Testis (tissue), 2 donors: ENCODE measurements around the gene IL16.

ENCODE experiments used
- POLR2A ChIP-seq: fragments of 450-650 bp; IDR thresholded peaks from one replicate; pipeline ENCODE4 v1.6.1; 2017; ENCODE audit warnings: antibody characterized with exemption, mild to moderate bottlenecking, moderate library complexity
- TF ChIP-seq, protein P1 (sequence below), 3 experiments: fragments of 450-650 bp in 2 of 3; fragments of 200-600 bp in 1 of 3; sonication (generic) in 1 of 3; IDR thresholded peaks; one replicate each; pipeline ENCODE4 v1.5.1; 2016 to 2019; ENCODE audit warnings: antibody characterized with exemption in 3 of 3, mild to moderate bottlenecking in 2 of 3, moderate library complexity in 1 of 3

DNA sequence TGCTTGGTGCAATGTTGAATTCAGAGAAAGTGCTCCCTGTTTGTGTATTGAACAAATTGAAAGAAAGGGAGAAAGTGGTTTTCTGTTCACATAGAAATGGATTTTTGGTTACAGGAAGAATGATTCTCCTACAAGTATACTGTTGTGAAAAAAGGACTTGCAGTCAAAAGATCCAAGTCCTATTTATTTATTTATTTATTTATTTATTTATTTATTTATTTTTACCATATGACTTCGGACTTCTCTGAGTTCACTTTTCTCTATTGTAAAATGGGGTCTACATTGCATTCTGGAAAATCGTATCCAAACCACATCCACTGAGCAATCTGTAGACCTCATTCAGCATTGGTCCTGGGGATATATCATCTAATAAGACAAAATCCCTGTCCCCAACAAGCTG is 81.2 kb downstream of the IL16 start:
- TF ChIP-seq, protein P1, sequence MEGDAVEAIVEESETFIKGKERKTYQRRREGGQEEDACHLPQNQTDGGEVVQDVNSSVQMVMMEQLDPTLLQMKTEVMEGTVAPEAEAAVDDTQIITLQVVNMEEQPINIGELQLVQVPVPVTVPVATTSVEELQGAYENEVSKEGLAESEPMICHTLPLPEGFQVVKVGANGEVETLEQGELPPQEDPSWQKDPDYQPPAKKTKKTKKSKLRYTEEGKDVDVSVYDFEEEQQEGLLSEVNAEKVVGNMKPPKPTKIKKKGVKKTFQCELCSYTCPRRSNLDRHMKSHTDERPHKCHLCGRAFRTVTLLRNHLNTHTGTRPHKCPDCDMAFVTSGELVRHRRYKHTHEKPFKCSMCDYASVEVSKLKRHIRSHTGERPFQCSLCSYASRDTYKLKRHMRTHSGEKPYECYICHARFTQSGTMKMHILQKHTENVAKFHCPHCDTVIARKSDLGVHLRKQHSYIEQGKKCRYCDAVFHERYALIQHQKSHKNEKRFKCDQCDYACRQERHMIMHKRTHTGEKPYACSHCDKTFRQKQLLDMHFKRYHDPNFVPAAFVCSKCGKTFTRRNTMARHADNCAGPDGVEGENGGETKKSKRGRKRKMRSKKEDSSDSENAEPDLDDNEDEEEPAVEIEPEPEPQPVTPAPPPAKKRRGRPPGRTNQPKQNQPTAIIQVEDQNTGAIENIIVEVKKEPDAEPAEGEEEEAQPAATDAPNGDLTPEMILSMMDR (IDR thresholded peaks at IDR 0.05), result no peak
- TF ChIP-seq POLR2A, result no peak
